ENCODE results near the gene PGRMC2.

GRCh38 chr4:128308986-128309385 lies 21.4 kb upstream of the PGRMC2 start:
- no peak for TF ChIP-seq CTCF (tag by site-specific recombination; IDR thresholded peaks at IDR 0.05)
- no peak for TF ChIP-seq ZNF416 (tag by site-specific recombination; IDR thresholded peaks at IDR 0.05)
- no peak for TF ChIP-seq PRDM1 (tag by site-specific recombination; IDR thresholded peaks at IDR 0.05)
- no peak for TF ChIP-seq ZSCAN30 (tag by site-specific recombination; IDR thresholded peaks at IDR 0.05)
- no peak for TF ChIP-seq ZBTB44 (tag by site-specific recombination; IDR thresholded peaks at IDR 0.05)
- TF ChIP-seq PBX3 (CRISPR knock-in tag; IDR thresholded peaks at IDR 0.05): no peak
- TF ChIP-seq SETDB1 (IDR thresholded peaks at IDR 0.05; ENCODE audit: insufficient read length, low read length): no peak
- TF ChIP-seq ZNF639 (tag by site-specific recombination; IDR thresholded peaks at IDR 0.05): no peak
- TF ChIP-seq ZBTB10 (tag by site-specific recombination; IDR thresholded peaks at IDR 0.05): no peak
- no peak for TF ChIP-seq ZNF138 (tag by site-specific recombination; IDR thresholded peaks at IDR 0.05; ENCODE audit: borderline replicate concordance)
- TF ChIP-seq ZNF121 (tag by site-specific recombination; IDR thresholded peaks at IDR 0.05): no peak
- no peak for TF ChIP-seq ZBTB21 (tag by site-specific recombination; IDR thresholded peaks at IDR 0.05)
- no peak for TF ChIP-seq ZNF501 (tag by site-specific recombination; IDR thresholded peaks at IDR 0.05)
